GM12878 (cell line): Measurements from ENCODE around the gene CCNL2. TPM values are rescaled to one million over a fixed set of nuclear protein-coding genes. Genes with fewer than 3 reads are reported as not detected.

Experiments
- ATAC-seq: fragments of 200-7000 bp; cut with Tn5 transposase; 3 replicates; pipeline ENCODE4 v1.9.1; 2020; ENCODE audit warnings: mild to moderate bottlenecking, moderate library complexity
- BruUV-seq: library from RNA; stranded (reverse); fragments of 400-500 nt; replicated peaks from 2 replicates; lab custom pipeline; 2021; lab: Mats Ljungman, UMichigan
- CTCF ChIA-PET: fragments of 300-600 bp; sonication (Branson Sonifier 250); formaldehyde crosslinking; extraction: SDS; loops from one replicate; lab custom pipeline; 2021; ENCODE audit warnings: inconsistent platforms; lab: Yijun Ruan, JAX
- POLR2A ChIA-PET: fragments of 350-600 bp; formaldehyde crosslinking; extraction: SDS; loops from one replicate; lab custom pipeline; 2021; ENCODE audit warnings: inconsistent platforms; lab: Charles Lee
- RAD21 ChIA-PET: fragments of 300-600 bp; sonication (Branson Sonifier 250); formaldehyde crosslinking; loops from one replicate; lab custom pipeline; 2023; ENCODE audit warnings: antibody characterized with exemption; ENCODE audit not compliant: unreplicated experiment; lab: Charles Lee
- SMC1A ChIA-PET: fragments of 300-600 bp; sonication (Branson Sonifier 250); formaldehyde crosslinking; loops from one replicate; lab custom pipeline; 2023; ENCODE audit not compliant: unreplicated experiment, uncharacterized antibody; lab: Charles Lee
- DNase-seq: peaks from one replicate; pipeline ENCODE4 v3.0.0-alpha.2; 2011; ENCODE audit warnings: low read depth, low spot score
- FAIRE-seq: peaks from 3 replicates; lab custom pipeline; 2011; peaks lifted over from hg19 to GRCh38; lab: Jason Lieb, UNC
- H2AFZ ChIP-seq: 2 replicates; pipeline ENCODE4 v1.6.0; 2011; ENCODE audit warnings: low read depth, low read length, control low read depth; ENCODE audit not compliant: control insufficient read depth
- H3K27ac ChIP-seq: 2 replicates; pipeline ENCODE4 v1.5.1; 2011; ENCODE audit warnings: control low read depth; ENCODE audit not compliant: control insufficient read depth, insufficient read depth
- H3K27me3 ChIP-seq, 2 experiments: replicated peaks in 1 of 2; 2 replicates each; pipeline versions ENCODE4 v1.6.0 to v1.6.1; 2011; ENCODE audit warnings: low read length in 1 of 2; ENCODE audit not compliant: control insufficient read depth in 2 of 2, insufficient read depth in 2 of 2
- H3K36me3 ChIP-seq, 2 experiments: 2 replicates each; pipeline ENCODE4 v1.5.1; 2011; ENCODE audit warnings: low read length in 1 of 2; ENCODE audit not compliant: control insufficient read depth in 2 of 2, insufficient read depth in 2 of 2
- H3K4me1 ChIP-seq: 2 replicates; pipeline ENCODE4 v1.6.1; 2011; ENCODE audit warnings: mild to moderate bottlenecking, low read length, moderate library complexity, mixed read lengths; ENCODE audit not compliant: control insufficient read depth, insufficient read depth
- H3K4me2 ChIP-seq: 2 replicates; pipeline ENCODE4 v1.6.0; 2011; ENCODE audit warnings: control low read depth; ENCODE audit not compliant: control insufficient read depth, insufficient read depth
- H3K4me3 ChIP-seq: fragments of 200-600 bp; sonication (generic); 2 replicates; pipeline ENCODE4 v1.5.1; 2016
- H3K79me2 ChIP-seq: 2 replicates; pipeline ENCODE4 v1.6.0; 2011; ENCODE audit warnings: low read length; ENCODE audit not compliant: control insufficient read depth, insufficient read depth
- H3K9ac ChIP-seq: 2 replicates; pipeline ENCODE4 v1.8.0; 2011; ENCODE audit warnings: low read length, control low read depth, mixed read lengths; ENCODE audit not compliant: control insufficient read depth, insufficient read depth
- H3K9me3 ChIP-seq: replicated peaks from 3 replicates; pipeline ENCODE4 v1.5.1; 2011; ENCODE audit warnings: mild to moderate bottlenecking, low read length; ENCODE audit not compliant: control insufficient read depth, insufficient read depth
- H4K20me1 ChIP-seq: 2 replicates; pipeline ENCODE4 v1.6.0; 2011; ENCODE audit not compliant: control insufficient read depth, insufficient read depth
- MEF2A ChIP-seq: IDR thresholded peaks from 2 replicates; pipeline ENCODE4 v1.6.1; 2011; ENCODE audit warnings: low read depth, mild to moderate bottlenecking, low read length, moderate library complexity; ENCODE audit not compliant: insufficient read depth
- NR2F1 ChIP-seq: fragments of 450-650 bp; conservative IDR thresholded peaks from 2 replicates; pipeline ENCODE4 v1.6.1; 2017; ENCODE audit warnings: mild to moderate bottlenecking
- RBBP5 ChIP-seq: fragments of 200-600 bp; sonication (generic); conservative IDR thresholded peaks from 2 replicates; pipeline ENCODE4 v1.6.1; 2016
- REST ChIP-seq: IDR thresholded peaks from 2 replicates; pipeline ENCODE4 v1.6.1; 2012; ENCODE audit warnings: mild to moderate bottlenecking, low read depth, low read length
- SMAD1 ChIP-seq: fragments of 450-650 bp; IDR thresholded peaks from 2 replicates; pipeline ENCODE4 v1.6.1; 2018; ENCODE audit warnings: mild to moderate bottlenecking, low read depth; ENCODE audit not compliant: partially characterized antibody
- SMC3 ChIP-seq: IDR thresholded peaks from 2 replicates; pipeline ENCODE4 v1.6.1; 2011; ENCODE audit warnings: low read length, improper control_type of control experiment, borderline replicate concordance
- YY1 ChIP-seq: IDR thresholded peaks from 2 replicates; pipeline ENCODE4 v1.6.1; 2011; ENCODE audit warnings: low read depth, mild to moderate bottlenecking, low read length
- WGBS: methylation state at CpG from one replicate; pipeline ENCODE4 v1.1.6; 2016; ENCODE audit warnings: low lambda C conversion rate; ENCODE audit not compliant: insufficient replicate concordance, insufficient coverage; ENCODE audit errors: missing lambda C conversion rate; 5-methylcytosine and 5-hydroxymethylcytosine counted together
- in situ Hi-C: fragments of 300-500 bp; cut with MboI; formaldehyde crosslinking; loops from 9 replicates; pipeline ENCODE4 v1.14.3; 2018; ENCODE audit warnings: mixed read lengths
- intact Hi-C: fragments of 100-400 bp; cut with micrococcal nuclease; formaldehyde crosslinking; loops from one replicate; pipeline ENCODE4 v1.14.2; 2022; ENCODE audit not compliant: unreplicated experiment
- polyA plus RNA-seq, 11 experiments: library from polyadenylated mRNA; depleted of rRNA in 4 of 11; unstranded in 6 of 11; stranded (reverse) in 5 of 11; fragments of >200 nt; fragmentation: Nextera tagmentation in 4 of 11; fragmentation: Illumina TruSeq in 1 of 11; extraction: Ambion mirVana in 4 of 11; extraction: Trizol in 1 of 11; gene quantifications; 1 replicate in 1 of 11; 2 replicates in 10 of 11; pipeline versions ENCODE4 v1.2.1 to v1.2.3, GENCODE V29; 2011 to 2016; ENCODE audit warnings: inconsistent platforms in 2 of 11, missing spikeins in 2 of 11, low read depth in 1 of 11
- total RNA-seq, 4 experiments: library from RNA; depleted of rRNA in 3 of 4; stranded (reverse); fragments of >200 nt in 3 of 4; fragmentation: Illumina TruSeq in 1 of 4; extraction: Trizol in 1 of 4; gene quantifications; 2 replicates each; pipeline versions ENCODE4 v1.2.1 to v1.2.3, GENCODE V29; 2013 to 2021

CCNL2 gene
- total and polyA plus RNA-seq, 10 of the 15 experiments (the other 5 are each of a cell fraction or from before 2014, with no cell fraction given) = 2.1 to 143 (median 101) TPM

GRCh38 chr1:1347663-1348419 is 51.3 kb downstream of the CCNL2 start:
- Histone ChIP-seq H2AFZ (no peak overlapping the region), H3K27ac (no peak overlapping the region), H4K20me1 (no peaks in the 10 kb centered on the region), H3K27me3 (no peaks in the 10 kb centered on the region), H3K4me1 (peaks cover 6% of the 10 kb centered on the region; the same call in 1 of the 2 replicates), H3K9me3 (no peaks in the 10 kb centered on the region), H3K4me2 (peak overlapping the region; percentile 83), H3K9ac (peak overlapping the region; percentile 38), H3K36me3 (no peaks in the 10 kb centered on the region), H3K4me3 (peak overlapping the region; percentile 83), H3K79me2 (peaks cover 2% of the 10 kb centered on the region)
- no peak for ATAC-seq
- ChIA-PET RAD21 (interaction anchor here (1.1 to 1.5 kb wide), 3 partner anchors 25 to 43 kb away, joined by 3 to 4 read pairs (median 3); partner anchors contain the start of gene AURKAIP1), POLR2A (no interaction called here), CTCF (interaction anchor here (0.6 to 2.1 kb wide), 9 partner anchors 22 to 512 kb away, joined by 3 to 12 read pairs (median 3); no protein-coding TSS in a partner anchor), SMC1A (interaction anchor here (0.9 kb wide), 1 partner anchor 24 kb away, joined by 3 read pairs; no protein-coding TSS in a partner anchor)
- TF ChIP-seq SMAD1 (no peak), MEF2A (no peak)
- no peak for DNase-seq
- in situ Hi-C loops (no loop called here), intact Hi-C loops (loop anchor here (2.0 kb wide), 1 partner anchor 51 kb away; the partner anchor contains the start of gene CCNL2)
- no peak for FAIRE-seq
- BruUV-seq = no TSS peak
- 49% methylated on average over 24 of the region's 26 CpGs for WGBS

- no peak for ATAC-seq
- TF ChIP-seq RBBP5 = no peak
- no peak for TF ChIP-seq REST
- no peak for TF ChIP-seq YY1
- TF ChIP-seq NR2F1 = no peak
- TF ChIP-seq SMC3 = no peak
- Histone ChIP-seq H2AFZ (no peak overlapping the region), H3K79me2 (peaks cover 2% of the 10 kb centered on the region), H3K4me1 (peaks cover 6% of the 10 kb centered on the region; the same call in 1 of the 2 replicates), H3K27me3 (no peaks in the 10 kb centered on the region), H3K9ac (no peak overlapping the region), H3K4me2 (peak overlapping the region; percentile 83), H4K20me1 (no peaks in the 10 kb centered on the region), H3K27ac (no peak overlapping the region), H3K9me3 (no peaks in the 10 kb centered on the region), H3K4me3 (no peak overlapping the region), H3K36me3 (no peaks in the 10 kb centered on the region)
- FAIRE-seq = no peak
- CTCF ChIA-PET = interaction anchor here (1.2 to 2.1 kb wide), 2 partner anchors 25 to 94 kb away, joined by 3 to 12 read pairs; no protein-coding TSS in a partner anchor
- BruUV-seq = no TSS peak
- in situ Hi-C loops (no loop called here), intact Hi-C loops (no loop called here)
- RAD21 ChIA-PET = interaction anchor here (0.9 to 1.1 kb wide), 2 partner anchors 10 to 25 kb away, joined by 3 read pairs; no protein-coding TSS in a partner anchor
- SMC1A ChIA-PET = no interaction called here
- 92% methylated on average over 10 of the region's 10 CpGs for WGBS
- POLR2A ChIA-PET = no interaction called here
- no peak for DNase-seq
Observed at GRCh38 chr1:1347026-1347595, 52.0 kb downstream of the CCNL2 start.
